Loucy (cell line): ENCODE data around the gene PDIA2.

Experiments
- CTCF ChIP-seq: fragments of 200-600 bp; sonication (generic); conservative IDR thresholded peaks from 2 replicates; pipeline ENCODE4 v1.5.1; 2014; ENCODE audit warnings: mild to moderate bottlenecking, antibody characterized with exemption, low read length
- EZH2phosphoT487 ChIP-seq: fragments of 200-600 bp; IDR thresholded peaks from 2 replicates; pipeline ENCODE4 v1.6.1; 2018; ENCODE audit warnings: antibody characterized with exemption, mild to moderate bottlenecking, moderate library complexity, borderline replicate concordance

GRCh38 chr16:287298-287811 is 4.4 kb downstream of the PDIA2 start:
- TF ChIP-seq CTCF (no peak; the same call in 1 of the 2 replicates), EZH2phosphoT487 (no peak)
